Ascending aorta (tissue), 2 donors: ENCODE data around the gene PDE8B. TPM values are rescaled to one million over a fixed set of nuclear protein-coding genes. Genes with fewer than 3 reads are reported as not detected.

Source experiments
- DNase-seq, 2 donors: peaks; one replicate each; pipeline ENCODE4 v3.0.0-alpha.2; 2019; ENCODE audit warnings: low spot score in 2 of 2
- H3K27ac ChIP-seq, 2 donors: fragments of 200-600 bp; sonication (generic); one replicate each; pipeline ENCODE4 v1.5.1; 2016 to 2017; ENCODE audit warnings: mild to moderate bottlenecking in 1 of 2
- H3K27me3 ChIP-seq: fragments of 200-600 bp; sonication (generic); one replicate; pipeline ENCODE4 v1.5.1; 2017
- H3K36me3 ChIP-seq, 2 donors: fragments of 200-600 bp; sonication (generic); one replicate each; pipeline ENCODE4 v1.5.1; 2016
- H3K4me1 ChIP-seq, 2 donors: fragments of 200-600 bp; sonication (generic); one replicate each; pipeline ENCODE4 v1.5.1; 2016 to 2017; ENCODE audit warnings: mild to moderate bottlenecking in 1 of 2
- H3K4me3 ChIP-seq, 2 donors: fragments of 200-600 bp; sonication (generic); one replicate each; pipeline ENCODE4 v1.5.1; 2016 to 2017; ENCODE audit warnings: mild to moderate bottlenecking in 1 of 2
- H3K9me3 ChIP-seq, 2 donors: fragments of 200-600 bp; sonication (generic); one replicate each; pipeline ENCODE4 v1.5.1; 2016
- CTCF ChIP-seq, 3 experiments: fragments of 200-600 bp in 2 of 3; fragments of 450-650 bp in 1 of 3; sonication (generic) in 2 of 3; IDR thresholded peaks; one replicate each; pipeline ENCODE4 v1.5.1; 2016 to 2019; ENCODE audit warnings: antibody characterized with exemption in 3 of 3, mild to moderate bottlenecking in 1 of 3, moderate library complexity in 1 of 3
- intact Hi-C: fragments of 100-400 bp; cut with DNase I; formaldehyde crosslinking; loops from one replicate; pipeline ENCODE4 v1.15.1; 2023
- total RNA-seq: library from RNA; depleted of rRNA; stranded (reverse); fragments of >200 nt; gene quantifications from one replicate; pipeline ENCODE4 v1.1.0, GENCODE V29; 2016

PDE8B gene
- total RNA-seq, 1 donor from 2014 or later, result 28.1 TPM

GRCh38 chr5:77295863-77296378 lies 85.4 kb downstream of the PDE8B start:
- Histone ChIP-seq H3K4me3 (no peak overlapping the region), H3K27me3 (no peaks in the 10 kb centered on the region), H3K4me1 (peaks cover 0 to 14% of the 10 kb centered on the region in 2 donors), H3K9me3 (no peaks in the 10 kb centered on the region), H3K27ac (no peak overlapping the region), H3K36me3 (no peaks in the 10 kb centered on the region)
- no peak for TF ChIP-seq CTCF (IDR thresholded peaks at IDR 0.05)
- no peak for DNase-seq
- intact Hi-C loops, result no loop called here

GRCh38 chr5:77298146-77298545 lies 87.7 kb downstream of the PDE8B start:
- Histone ChIP-seq H3K4me3 (no peak overlapping the region), H3K27ac (no peak overlapping the region), H3K9me3 (no peaks in the 10 kb centered on the region), H3K27me3 (no peaks in the 10 kb centered on the region), H3K36me3 (no peaks in the 10 kb centered on the region), H3K4me1 (peaks cover 0 to 15% of the 10 kb centered on the region in 2 donors)
- intact Hi-C loops, result no loop called here
- no peak for DNase-seq
- no peak for TF ChIP-seq CTCF (IDR thresholded peaks at IDR 0.05)

- H3K9me3 ChIP-seq, result no peaks in the 10 kb centered on the region
- no peak for TF ChIP-seq CTCF (IDR thresholded peaks at IDR 0.05)
- no peak for DNase-seq
- peaks cover 4 to 15% of the 10 kb centered on the region in 2 donors for H3K4me1 ChIP-seq
- H3K27me3 ChIP-seq, result no peaks in the 10 kb centered on the region
- no peak overlapping the region for H3K4me3 ChIP-seq
- H3K27ac ChIP-seq, result peak overlapping the region in 1 of 2 donors; percentile 41
- intact Hi-C loops, result no loop called here
- H3K36me3 ChIP-seq, result no peaks in the 10 kb centered on the region
Observed at GRCh38 chr5:77300451-77300850, 90.0 kb downstream of the PDE8B start.

- peaks cover 10 to 18% of the 10 kb centered on the region in 2 donors for H3K4me1 ChIP-seq
- H3K9me3 ChIP-seq, result no peaks in the 10 kb centered on the region
- intact Hi-C loops, result no loop called here
- peak overlapping the region in 1 of 2 donors; percentile 4 for H3K4me3 ChIP-seq
- no peaks in the 10 kb centered on the region for H3K27me3 ChIP-seq
- H3K36me3 ChIP-seq, result no peaks in the 10 kb centered on the region
- DNase-seq, result no peak
- H3K27ac ChIP-seq, result peak overlapping the region; percentile 39 to 41
- no peak for TF ChIP-seq CTCF (IDR thresholded peaks at IDR 0.05)
Observed at GRCh38 chr5:77301447-77301883, 91.0 kb downstream of the PDE8B start.

GRCh38 chr5:77302247-77302646 lies 91.8 kb downstream of the PDE8B start:
- TF ChIP-seq CTCF (IDR thresholded peaks at IDR 0.05), result no peak
- Histone ChIP-seq H3K9me3 (no peaks in the 10 kb centered on the region), H3K27me3 (no peaks in the 10 kb centered on the region), H3K27ac (peak overlapping the region; percentile 39 to 41), H3K4me3 (no peak overlapping the region), H3K36me3 (no peaks in the 10 kb centered on the region), H3K4me1 (peaks cover 13 to 24% of the 10 kb centered on the region in 2 donors)
- intact Hi-C loops, result no loop called here
- no peak for DNase-seq

GRCh38 chr5:77302653-77303052 lies 92.2 kb downstream of the PDE8B start:
- Histone ChIP-seq H3K4me3 (no peak overlapping the region), H3K9me3 (no peaks in the 10 kb centered on the region), H3K27me3 (no peaks in the 10 kb centered on the region), H3K27ac (peak overlapping the region in 1 of 2 donors; percentile 39), H3K36me3 (no peaks in the 10 kb centered on the region), H3K4me1 (peaks cover 13 to 24% of the 10 kb centered on the region in 2 donors)
- TF ChIP-seq CTCF (IDR thresholded peaks at IDR 0.05), result no peak
- no peak for DNase-seq
- intact Hi-C loops, result no loop called here
